GM20000 (cell line): Measurements from ENCODE around the gene HAAO.

Source experiments
- DNase-seq: peaks from one replicate; pipeline ENCODE4 v3.0.0; 2012; ENCODE audit warnings: low spot score
- TF ChIP-seq, protein P1 (sequence below): IDR thresholded peaks from 2 replicates; pipeline ENCODE4 v1.5.1; 2012; ENCODE audit warnings: mild to moderate bottlenecking, control low read depth; ENCODE audit errors: extremely low read depth, missing control alignments

Gene HAAO

DNA sequence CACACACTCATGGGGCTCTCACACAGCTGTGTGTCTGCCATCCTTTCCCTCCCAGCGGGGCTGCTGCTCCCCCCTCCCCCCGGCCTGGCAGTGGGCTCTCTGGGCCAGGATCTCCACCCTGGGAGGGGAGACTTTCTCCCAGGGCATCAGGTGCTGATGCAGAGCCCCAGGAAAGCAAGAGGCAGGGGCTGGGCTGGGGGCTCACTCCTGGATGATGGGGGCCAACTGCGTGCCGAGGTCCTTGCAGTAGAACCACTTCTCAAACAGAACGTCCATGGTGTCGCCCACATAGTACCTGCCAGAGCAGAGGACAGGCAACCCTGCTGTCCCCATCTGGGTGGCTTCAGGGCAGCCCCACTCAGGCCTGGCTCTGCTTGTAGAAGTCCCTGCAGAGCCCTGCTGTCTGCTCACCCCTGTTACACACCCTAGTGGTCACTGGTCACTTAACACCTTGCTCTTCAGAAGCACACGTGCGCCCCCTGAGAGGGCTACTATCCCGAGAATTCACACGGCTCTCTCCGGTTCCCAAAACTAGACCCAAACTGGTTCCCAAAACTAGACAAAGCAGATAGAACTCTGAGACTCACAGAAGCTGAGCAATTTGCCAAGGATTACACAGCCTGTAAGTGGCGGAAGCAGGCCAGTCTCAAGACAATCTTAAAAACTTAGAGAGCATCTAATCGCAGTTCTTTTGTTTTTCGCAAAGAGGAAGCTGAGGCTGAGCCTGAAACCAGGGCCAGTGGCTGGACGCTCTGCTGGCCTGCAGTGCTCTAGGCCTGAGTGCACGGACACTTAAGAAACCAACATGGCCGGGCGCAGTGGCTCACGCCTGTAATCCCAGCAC is 21.9 kb downstream of the HAAO start:
- TF ChIP-seq, protein P1, sequence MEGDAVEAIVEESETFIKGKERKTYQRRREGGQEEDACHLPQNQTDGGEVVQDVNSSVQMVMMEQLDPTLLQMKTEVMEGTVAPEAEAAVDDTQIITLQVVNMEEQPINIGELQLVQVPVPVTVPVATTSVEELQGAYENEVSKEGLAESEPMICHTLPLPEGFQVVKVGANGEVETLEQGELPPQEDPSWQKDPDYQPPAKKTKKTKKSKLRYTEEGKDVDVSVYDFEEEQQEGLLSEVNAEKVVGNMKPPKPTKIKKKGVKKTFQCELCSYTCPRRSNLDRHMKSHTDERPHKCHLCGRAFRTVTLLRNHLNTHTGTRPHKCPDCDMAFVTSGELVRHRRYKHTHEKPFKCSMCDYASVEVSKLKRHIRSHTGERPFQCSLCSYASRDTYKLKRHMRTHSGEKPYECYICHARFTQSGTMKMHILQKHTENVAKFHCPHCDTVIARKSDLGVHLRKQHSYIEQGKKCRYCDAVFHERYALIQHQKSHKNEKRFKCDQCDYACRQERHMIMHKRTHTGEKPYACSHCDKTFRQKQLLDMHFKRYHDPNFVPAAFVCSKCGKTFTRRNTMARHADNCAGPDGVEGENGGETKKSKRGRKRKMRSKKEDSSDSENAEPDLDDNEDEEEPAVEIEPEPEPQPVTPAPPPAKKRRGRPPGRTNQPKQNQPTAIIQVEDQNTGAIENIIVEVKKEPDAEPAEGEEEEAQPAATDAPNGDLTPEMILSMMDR = peak; percentile 22
- DNase-seq = peak; percentile 63

DNA sequence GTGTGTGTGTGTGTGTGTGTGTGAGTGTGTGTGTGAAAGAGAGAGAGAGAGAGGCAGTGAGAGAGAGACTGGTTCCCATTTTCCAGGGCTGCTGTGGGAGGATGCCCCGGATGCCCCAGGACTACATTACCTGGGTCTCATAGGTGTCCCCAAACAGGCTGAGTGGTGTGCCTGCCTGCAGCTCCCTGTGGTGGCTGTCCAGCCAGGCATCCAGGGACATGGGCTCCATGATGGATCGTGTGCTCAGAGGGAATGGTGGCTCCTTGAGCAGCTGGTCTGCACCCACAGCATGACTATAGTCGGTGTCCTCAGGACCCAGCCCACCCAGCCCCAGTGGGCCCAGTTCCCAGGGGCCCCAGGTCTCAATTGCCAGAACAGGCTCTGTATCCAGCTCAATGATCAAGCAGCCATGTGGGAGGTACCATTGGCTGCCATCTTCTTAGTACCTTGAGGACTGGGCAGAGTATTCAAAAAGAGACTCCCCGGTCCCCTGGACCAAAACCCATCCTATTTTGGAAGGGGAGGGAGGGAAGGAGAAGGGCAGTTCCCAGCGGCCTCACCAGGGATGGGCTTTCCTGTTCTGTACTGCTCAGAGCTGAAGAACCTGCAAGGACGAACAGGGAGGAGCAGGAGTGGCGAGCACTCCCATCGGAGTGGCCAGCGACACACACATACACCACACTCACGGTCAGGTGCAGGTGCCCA is 22.6 kb downstream of the HAAO start:
- DNase-seq = no peak
- TF ChIP-seq, protein P1 = no peak

DNA sequence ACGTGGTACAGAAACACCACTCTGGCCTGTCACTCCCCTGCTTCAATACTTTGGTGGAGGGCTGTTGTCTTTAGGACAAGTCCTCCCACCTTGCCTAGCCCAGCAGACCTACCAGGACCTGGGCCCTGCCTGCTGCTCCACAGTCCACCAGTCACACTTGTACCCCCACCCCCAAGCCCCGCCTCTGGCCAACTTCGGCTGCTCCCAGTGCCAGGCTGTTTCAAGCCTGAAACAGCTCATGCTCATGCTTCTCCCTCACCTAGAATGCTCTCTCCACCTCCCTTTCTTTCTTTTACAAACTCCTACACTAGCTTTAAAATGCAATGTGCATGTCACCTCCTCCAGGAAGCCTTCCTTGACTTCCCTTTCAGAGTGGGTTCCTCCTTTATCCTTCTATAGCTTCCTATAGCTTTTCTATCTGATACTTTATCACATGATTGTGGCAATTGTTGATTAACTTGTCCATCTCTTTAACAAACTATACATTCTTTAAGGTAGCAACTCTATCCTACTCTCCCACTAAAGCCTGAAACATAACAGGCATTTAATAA is 23.6 kb downstream of the HAAO start:
- TF ChIP-seq, protein P1 = no peak
- no peak for DNase-seq

DNA sequence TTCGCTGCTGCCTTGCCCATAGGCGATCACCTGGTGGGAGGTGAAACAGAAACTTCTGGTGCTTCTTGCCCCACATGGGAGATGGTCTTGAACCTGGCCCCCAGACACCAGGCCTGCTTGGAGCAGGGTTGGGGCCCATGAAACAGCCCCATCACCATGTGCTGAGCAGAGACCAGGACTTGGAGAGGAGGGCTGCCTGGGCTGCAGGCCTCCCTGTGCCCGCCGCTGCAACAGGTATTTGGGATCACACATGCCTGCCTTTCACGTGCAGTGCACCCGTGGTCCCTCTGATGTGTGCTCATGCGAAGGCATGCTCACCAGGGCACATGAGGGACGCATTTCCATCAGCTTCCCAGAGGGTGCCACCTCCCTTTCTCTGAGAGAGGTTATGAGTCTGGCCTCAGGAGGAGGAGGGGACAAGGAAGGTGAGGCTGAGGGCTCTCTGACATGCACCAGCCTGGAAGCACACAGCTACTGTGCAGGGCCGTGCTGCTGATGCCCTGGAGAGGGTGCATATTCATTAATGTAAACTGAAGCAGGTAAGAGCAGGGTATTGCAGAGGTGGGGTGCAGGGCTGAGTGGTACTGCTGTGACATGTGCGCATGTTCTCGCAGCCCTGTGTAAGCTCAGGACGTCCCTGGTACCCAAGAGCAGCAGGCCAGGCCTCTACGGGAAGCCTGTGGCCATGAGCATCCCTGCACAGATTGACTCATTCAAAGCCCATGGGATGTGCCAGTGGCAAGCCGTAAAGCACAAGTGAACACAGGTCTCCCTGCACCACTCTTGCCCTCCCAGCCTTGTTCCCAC is 24.3 kb downstream of the HAAO start:
- TF ChIP-seq, protein P1 = no peak
- DNase-seq = no peak

DNA sequence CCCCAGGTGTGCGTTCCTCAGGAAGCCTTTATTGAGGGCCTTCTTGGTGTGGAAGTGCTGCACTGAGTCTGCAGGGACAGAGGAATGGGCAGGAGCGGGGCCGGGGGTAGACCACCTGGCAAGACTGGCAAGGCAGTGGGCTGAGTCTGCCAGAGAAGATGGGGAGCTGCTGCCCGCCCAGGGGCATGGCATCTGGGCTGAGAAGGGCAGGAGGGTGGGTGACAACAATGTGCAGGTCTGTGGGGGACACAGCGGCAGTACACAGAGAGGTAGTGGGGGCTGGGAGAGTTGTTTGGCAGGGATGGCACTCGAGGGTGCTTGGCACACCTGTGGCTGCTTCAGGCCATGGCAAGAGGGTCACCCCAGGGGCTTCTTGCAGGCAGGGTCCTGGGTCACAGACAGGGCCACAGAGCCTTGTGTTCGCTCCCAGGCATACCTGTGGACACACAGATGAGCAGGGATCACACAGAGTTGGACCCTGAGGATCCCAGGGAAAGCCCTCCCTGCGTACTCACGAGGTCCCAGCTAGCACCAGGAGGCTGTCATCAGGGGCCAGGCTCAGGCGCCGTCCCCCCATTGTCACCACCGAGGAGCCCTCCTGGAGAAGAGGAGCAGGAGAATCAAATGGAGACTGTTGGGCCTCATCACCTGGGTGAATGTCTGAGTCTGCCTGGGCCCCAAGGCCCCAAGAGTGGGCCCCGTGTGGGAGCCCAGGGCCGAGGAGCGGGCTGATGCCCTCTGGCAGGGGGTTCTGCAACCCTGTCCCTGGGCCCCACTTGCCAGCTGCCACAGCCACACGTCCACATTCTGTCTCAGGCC is 25.1 kb downstream of the HAAO start:
- DNase-seq = no peak
- TF ChIP-seq, protein P1 = no peak

DNA sequence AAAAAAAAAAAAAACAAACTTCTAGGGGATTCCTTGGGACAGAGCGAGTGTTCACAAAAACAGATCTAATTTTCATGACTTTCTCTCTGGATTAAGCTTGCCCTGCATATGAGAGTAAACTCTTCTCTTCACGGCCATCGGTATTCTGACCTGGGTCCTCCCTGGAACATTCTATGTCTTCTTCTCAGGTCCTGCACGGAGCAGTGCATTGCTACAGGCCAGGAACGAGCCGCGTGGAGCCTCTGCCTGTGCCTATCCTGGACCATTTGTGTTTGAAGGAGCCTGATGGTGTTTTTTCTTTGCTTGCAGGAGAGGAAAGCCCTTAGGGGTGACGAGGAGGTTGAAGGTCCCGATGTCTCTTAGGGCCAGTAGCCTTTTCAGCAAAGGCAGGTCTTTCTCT is 26.7 kb downstream of the HAAO start:
- TF ChIP-seq, protein P1 = no peak
- no peak for DNase-seq
